HEK293 (cell line): ENCODE data around the gene FCRL4.
A peak's percentile ranks its signal among the peaks of the same experiment; 100 is the strongest.

Experiments
- CTCF ChIA-PET: fragments of 350-600 bp; formaldehyde crosslinking; extraction: SDS; loops from one replicate; lab custom pipeline; 2021; ENCODE audit warnings: antibody characterized with exemption; lab: Yijun Ruan, JAX
- POLR2A ChIA-PET: fragments of 300-600 bp; formaldehyde crosslinking; extraction: SDS; loops from one replicate; lab custom pipeline; 2020; ENCODE audit warnings: antibody characterized with exemption, inconsistent platforms; lab: Yijun Ruan, JAX
- H3K27ac ChIP-seq: fragments of 200-500 bp; sonication (Bioruptor generic); 2 replicates; pipeline ENCODE4 v1.5.1; 2014; ENCODE audit warnings: low read depth, low read length, control low read depth, inconsistent platforms; ENCODE audit errors: extremely low read depth
- H3K36me3 ChIP-seq, 2 experiments: fragments of 200-500 bp in 1 of 2; sonication (Bioruptor generic) in 1 of 2; 1 replicate in 1 of 2; 2 replicates in 1 of 2; pipeline ENCODE4 v1.5.1; 2014 to 2017; ENCODE audit warnings: inconsistent platforms in 2 of 2, low read length in 2 of 2; ENCODE audit not compliant: control insufficient read depth in 2 of 2, insufficient read depth in 1 of 2
- H3K4me1 ChIP-seq: fragments of 200-500 bp; sonication (Bioruptor generic); 2 replicates; pipeline ENCODE4 v1.5.1; 2014; ENCODE audit warnings: mild to moderate bottlenecking, low read length, inconsistent platforms; ENCODE audit not compliant: control insufficient read depth, insufficient read depth
- H3K4me3 ChIP-seq: 2 replicates; pipeline ENCODE4 v1.5.1; 2011; ENCODE audit warnings: low read depth, mild to moderate bottlenecking, control low read depth, low read length, moderate library complexity
- H3K9me3 ChIP-seq: fragments of 200-500 bp; sonication (Bioruptor generic); 2 replicates; pipeline ENCODE4 v1.5.1; 2014; ENCODE audit warnings: low read depth, low read length, inconsistent platforms; ENCODE audit not compliant: control insufficient read depth, insufficient read depth
- IKZF3 ChIP-seq: fragments of 450-650 bp; IDR thresholded peaks from 2 replicates; pipeline ENCODE4 v1.5.0; 2018; ENCODE audit warnings: missing biosample characterization, mild to moderate bottlenecking, missing genetic modification characterization, moderate library complexity
- ZBTB21 ChIP-seq: fragments of 450-650 bp; formaldehyde crosslinking; IDR thresholded peaks from 2 replicates; pipeline ENCODE4 v1.5.1; 2017; ENCODE audit warnings: missing biosample characterization, missing genetic modification characterization
- ZNF354C ChIP-seq: fragments of 450-650 bp; formaldehyde crosslinking; IDR thresholded peaks from 2 replicates; pipeline ENCODE4 v1.5.1; 2016; ENCODE audit warnings: missing biosample characterization, missing genetic modification characterization, low read depth, borderline replicate concordance
- ZNF404 ChIP-seq: fragments of 450-650 bp; formaldehyde crosslinking; IDR thresholded peaks from 2 replicates; pipeline ENCODE4 v1.5.1; 2017; ENCODE audit warnings: missing biosample characterization, missing genetic modification characterization
- ZNF423 ChIP-seq: fragments of 450-650 bp; formaldehyde crosslinking; IDR thresholded peaks from 2 replicates; pipeline ENCODE4 v1.5.1; 2016; ENCODE audit warnings: missing biosample characterization, missing genetic modification characterization
- ZNF518A ChIP-seq: fragments of 450-650 bp; formaldehyde crosslinking; conservative IDR thresholded peaks from 2 replicates; pipeline ENCODE4 v1.5.1; 2016; ENCODE audit warnings: low read depth, missing biosample characterization, missing genetic modification characterization
- ZNF585B ChIP-seq: fragments of 450-650 bp; formaldehyde crosslinking; IDR thresholded peaks from 2 replicates; pipeline ENCODE4 v1.5.1; 2016; ENCODE audit warnings: missing biosample characterization, missing genetic modification characterization
- ZNF626 ChIP-seq: fragments of 450-650 bp; sonication (Bioruptor Pico); formaldehyde crosslinking; IDR thresholded peaks from 2 replicates; pipeline ENCODE4 v1.5.1; 2018; ENCODE audit warnings: missing biosample characterization, missing genetic modification characterization, inconsistent platforms
- ZNF664 ChIP-seq: fragments of 450-650 bp; formaldehyde crosslinking; IDR thresholded peaks from 2 replicates; pipeline ENCODE4 v1.5.1; 2016; ENCODE audit warnings: missing biosample characterization, missing genetic modification characterization
- ZNF670 ChIP-seq: fragments of 450-650 bp; formaldehyde crosslinking; IDR thresholded peaks from 2 replicates; pipeline ENCODE4 v1.5.1; 2016; ENCODE audit warnings: missing biosample characterization, missing genetic modification characterization, low read depth
- ZNF707 ChIP-seq: fragments of 450-650 bp; formaldehyde crosslinking; IDR thresholded peaks from 2 replicates; pipeline ENCODE4 v1.5.1; 2016; ENCODE audit warnings: missing biosample characterization, missing genetic modification characterization
- ZNF768 ChIP-seq: fragments of 450-650 bp; formaldehyde crosslinking; IDR thresholded peaks from 2 replicates; pipeline ENCODE4 v1.5.1; 2018; ENCODE audit warnings: missing biosample characterization, mild to moderate bottlenecking, missing genetic modification characterization
- ZNF776 ChIP-seq: fragments of 450-650 bp; formaldehyde crosslinking; IDR thresholded peaks from 2 replicates; pipeline ENCODE4 v1.5.0; 2017; ENCODE audit warnings: missing biosample characterization, missing genetic modification characterization, borderline replicate concordance
- ZNF843 ChIP-seq: fragments of 450-650 bp; formaldehyde crosslinking; IDR thresholded peaks from 2 replicates; pipeline ENCODE4 v1.5.1; 2016; ENCODE audit warnings: missing biosample characterization, missing genetic modification characterization
- ZSCAN16 ChIP-seq: fragments of 450-650 bp; formaldehyde crosslinking; IDR thresholded peaks from 2 replicates; pipeline ENCODE4 v1.5.1; 2016; ENCODE audit warnings: missing biosample characterization, missing genetic modification characterization
- ZSCAN23 ChIP-seq: fragments of 450-650 bp; formaldehyde crosslinking; IDR thresholded peaks from 2 replicates; pipeline ENCODE4 v1.5.1; 2016; ENCODE audit warnings: missing biosample characterization, missing genetic modification characterization
- ZSCAN30 ChIP-seq: fragments of 450-650 bp; IDR thresholded peaks from 2 replicates; pipeline ENCODE4 v1.5.1; 2018; ENCODE audit warnings: missing biosample characterization, mild to moderate bottlenecking, missing genetic modification characterization, moderate library complexity
- TF ChIP-seq, protein P1 (sequence below): fragments of 450-650 bp; formaldehyde crosslinking; IDR thresholded peaks from 2 replicates; pipeline ENCODE4 v1.5.1; 2016; ENCODE audit warnings: missing biosample characterization, missing genetic modification characterization
- TF ChIP-seq, protein P2 (sequence below): fragments of 450-650 bp; formaldehyde crosslinking; IDR thresholded peaks from 2 replicates; pipeline ENCODE4 v1.5.0; 2017; ENCODE audit warnings: missing biosample characterization, missing genetic modification characterization, borderline replicate concordance
- TF ChIP-seq, protein P3 (sequence below): fragments of 450-650 bp; formaldehyde crosslinking; IDR thresholded peaks from 2 replicates; pipeline ENCODE4 v1.5.1; 2016; ENCODE audit warnings: missing biosample characterization, missing genetic modification characterization

The FCRL4 gene

DNA sequence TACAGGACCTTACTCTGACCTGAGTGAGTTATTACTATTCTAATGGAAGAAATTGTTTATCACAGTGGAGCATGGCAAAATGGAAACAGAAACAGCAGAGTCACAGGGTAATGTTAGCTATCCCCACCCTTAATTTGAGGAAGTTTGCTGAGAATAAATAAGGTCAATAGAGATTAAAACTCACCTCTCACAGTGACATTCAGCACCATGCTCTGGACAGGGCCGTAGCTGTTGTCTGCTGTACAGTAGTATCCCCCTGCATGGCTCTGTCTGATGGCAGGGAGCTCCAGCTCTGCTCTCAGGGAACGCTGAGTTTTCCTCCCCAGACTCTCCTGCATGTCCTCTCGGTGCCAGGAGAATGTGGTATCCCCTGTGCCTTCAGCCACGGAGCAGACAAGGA lies 11.9 kb downstream of the FCRL4 start:
- no peak for TF ChIP-seq ZNF707 (tag by site-specific recombination)
- TF ChIP-seq, protein P1, sequence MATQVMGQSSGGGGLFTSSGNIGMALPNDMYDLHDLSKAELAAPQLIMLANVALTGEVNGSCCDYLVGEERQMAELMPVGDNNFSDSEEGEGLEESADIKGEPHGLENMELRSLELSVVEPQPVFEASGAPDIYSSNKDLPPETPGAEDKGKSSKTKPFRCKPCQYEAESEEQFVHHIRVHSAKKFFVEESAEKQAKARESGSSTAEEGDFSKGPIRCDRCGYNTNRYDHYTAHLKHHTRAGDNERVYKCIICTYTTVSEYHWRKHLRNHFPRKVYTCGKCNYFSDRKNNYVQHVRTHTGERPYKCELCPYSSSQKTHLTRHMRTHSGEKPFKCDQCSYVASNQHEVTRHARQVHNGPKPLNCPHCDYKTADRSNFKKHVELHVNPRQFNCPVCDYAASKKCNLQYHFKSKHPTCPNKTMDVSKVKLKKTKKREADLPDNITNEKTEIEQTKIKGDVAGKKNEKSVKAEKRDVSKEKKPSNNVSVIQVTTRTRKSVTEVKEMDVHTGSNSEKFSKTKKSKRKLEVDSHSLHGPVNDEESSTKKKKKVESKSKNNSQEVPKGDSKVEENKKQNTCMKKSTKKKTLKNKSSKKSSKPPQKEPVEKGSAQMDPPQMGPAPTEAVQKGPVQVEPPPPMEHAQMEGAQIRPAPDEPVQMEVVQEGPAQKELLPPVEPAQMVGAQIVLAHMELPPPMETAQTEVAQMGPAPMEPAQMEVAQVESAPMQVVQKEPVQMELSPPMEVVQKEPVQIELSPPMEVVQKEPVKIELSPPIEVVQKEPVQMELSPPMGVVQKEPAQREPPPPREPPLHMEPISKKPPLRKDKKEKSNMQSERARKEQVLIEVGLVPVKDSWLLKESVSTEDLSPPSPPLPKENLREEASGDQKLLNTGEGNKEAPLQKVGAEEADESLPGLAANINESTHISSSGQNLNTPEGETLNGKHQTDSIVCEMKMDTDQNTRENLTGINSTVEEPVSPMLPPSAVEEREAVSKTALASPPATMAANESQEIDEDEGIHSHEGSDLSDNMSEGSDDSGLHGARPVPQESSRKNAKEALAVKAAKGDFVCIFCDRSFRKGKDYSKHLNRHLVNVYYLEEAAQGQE (tag by site-specific recombination) = peak; percentile 60; the same call in 1 of the 2 replicates
- CTCF ChIA-PET = interaction anchor here (0.7 kb wide), 1 partner anchor 17 kb away, joined by 4 read pairs; no protein-coding TSS in a partner anchor
- H3K4me3 ChIP-seq = no peak overlapping the region
- H3K36me3 ChIP-seq = no peaks in the 10 kb centered on the region
- no peaks in the 10 kb centered on the region for H3K4me1 ChIP-seq
- H3K9me3 ChIP-seq = no peaks in the 10 kb centered on the region
- H3K27ac ChIP-seq = no peak overlapping the region
- POLR2A ChIA-PET = no interaction called here

DNA sequence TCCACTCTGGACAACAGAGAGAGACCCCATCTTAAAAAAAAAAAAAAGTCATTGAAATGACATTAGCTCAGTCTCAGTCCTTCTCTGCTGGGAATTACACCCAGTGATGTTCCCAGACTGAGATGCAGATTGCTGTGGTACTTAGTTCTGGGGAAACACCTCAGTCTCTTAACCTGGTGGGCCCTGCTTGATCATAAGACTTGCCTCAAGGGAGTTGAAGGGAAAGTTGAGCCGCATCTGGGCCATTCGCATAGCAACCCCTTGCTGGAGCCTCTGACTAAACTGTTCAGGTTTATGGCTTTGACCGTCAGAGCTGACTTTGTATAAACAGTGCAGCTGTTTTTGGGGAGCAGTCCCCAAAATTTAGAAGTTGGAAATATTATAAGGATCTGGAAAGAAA lies 13.4 kb downstream of the FCRL4 start:
- ChIA-PET CTCF (interaction anchor here (0.6 to 5.7 kb wide), 6 partner anchors 10 to 540 kb away, joined by 3 to 62 read pairs (median 3); no protein-coding TSS in a partner anchor), POLR2A (no interaction called here)
- no peaks in the 10 kb centered on the region for H3K9me3 ChIP-seq

DNA sequence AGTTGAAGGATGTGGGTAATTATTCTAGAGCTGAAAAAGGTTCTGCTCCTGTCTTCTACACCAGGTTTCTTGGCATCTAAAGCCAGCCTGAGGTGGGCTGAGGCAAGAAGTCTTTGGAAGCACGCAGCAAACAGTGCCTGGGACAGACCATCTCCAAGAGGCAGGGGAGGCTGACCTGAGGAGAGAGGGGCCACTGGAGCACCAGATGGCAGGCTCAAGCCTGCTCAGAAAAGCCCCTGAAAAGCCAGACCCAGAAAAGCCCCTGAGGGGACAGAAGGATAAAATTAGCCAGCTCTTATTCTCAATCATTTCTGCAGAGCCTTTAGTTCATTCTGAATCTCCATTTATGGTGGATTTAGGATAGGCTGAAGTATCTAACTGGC lies 17.1 kb downstream of the FCRL4 start:
- POLR2A ChIA-PET = interaction anchor here (0.6 kb wide), 1 partner anchor 41 kb away, joined by 10 read pairs; no protein-coding TSS in a partner anchor
- H3K9me3 ChIP-seq = no peaks in the 10 kb centered on the region
- H3K27ac ChIP-seq = no peak overlapping the region
- H3K4me3 ChIP-seq = no peak overlapping the region
- no peaks in the 10 kb centered on the region for H3K4me1 ChIP-seq
- no peaks in the 10 kb centered on the region for H3K36me3 ChIP-seq
- CTCF ChIA-PET = interaction anchor here (0.5 to 5.7 kb wide), 39 partner anchors 8 to 638 kb away, joined by 3 to 62 read pairs (median 5); no protein-coding TSS in a partner anchor
- TF ChIP-seq ZSCAN23 (tag by site-specific recombination) (no peak), ZSCAN30 (tag by site-specific recombination) (no peak), ZNF664 (no peak), ZNF626 (tag by site-specific recombination) (no peak), ZNF354C (tag by site-specific recombination) (no peak), ZNF776 (tag by site-specific recombination) (no peak), ZNF768 (tag by site-specific recombination) (no peak), ZNF518A (tag by site-specific recombination) (no peak)
- TF ChIP-seq, protein P2, sequence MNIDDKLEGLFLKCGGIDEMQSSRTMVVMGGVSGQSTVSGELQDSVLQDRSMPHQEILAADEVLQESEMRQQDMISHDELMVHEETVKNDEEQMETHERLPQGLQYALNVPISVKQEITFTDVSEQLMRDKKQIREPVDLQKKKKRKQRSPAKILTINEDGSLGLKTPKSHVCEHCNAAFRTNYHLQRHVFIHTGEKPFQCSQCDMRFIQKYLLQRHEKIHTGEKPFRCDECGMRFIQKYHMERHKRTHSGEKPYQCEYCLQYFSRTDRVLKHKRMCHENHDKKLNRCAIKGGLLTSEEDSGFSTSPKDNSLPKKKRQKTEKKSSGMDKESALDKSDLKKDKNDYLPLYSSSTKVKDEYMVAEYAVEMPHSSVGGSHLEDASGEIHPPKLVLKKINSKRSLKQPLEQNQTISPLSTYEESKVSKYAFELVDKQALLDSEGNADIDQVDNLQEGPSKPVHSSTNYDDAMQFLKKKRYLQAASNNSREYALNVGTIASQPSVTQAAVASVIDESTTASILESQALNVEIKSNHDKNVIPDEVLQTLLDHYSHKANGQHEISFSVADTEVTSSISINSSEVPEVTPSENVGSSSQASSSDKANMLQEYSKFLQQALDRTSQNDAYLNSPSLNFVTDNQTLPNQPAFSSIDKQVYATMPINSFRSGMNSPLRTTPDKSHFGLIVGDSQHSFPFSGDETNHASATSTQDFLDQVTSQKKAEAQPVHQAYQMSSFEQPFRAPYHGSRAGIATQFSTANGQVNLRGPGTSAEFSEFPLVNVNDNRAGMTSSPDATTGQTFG (tag by site-specific recombination) = no peak
- TF ChIP-seq, protein P3, sequence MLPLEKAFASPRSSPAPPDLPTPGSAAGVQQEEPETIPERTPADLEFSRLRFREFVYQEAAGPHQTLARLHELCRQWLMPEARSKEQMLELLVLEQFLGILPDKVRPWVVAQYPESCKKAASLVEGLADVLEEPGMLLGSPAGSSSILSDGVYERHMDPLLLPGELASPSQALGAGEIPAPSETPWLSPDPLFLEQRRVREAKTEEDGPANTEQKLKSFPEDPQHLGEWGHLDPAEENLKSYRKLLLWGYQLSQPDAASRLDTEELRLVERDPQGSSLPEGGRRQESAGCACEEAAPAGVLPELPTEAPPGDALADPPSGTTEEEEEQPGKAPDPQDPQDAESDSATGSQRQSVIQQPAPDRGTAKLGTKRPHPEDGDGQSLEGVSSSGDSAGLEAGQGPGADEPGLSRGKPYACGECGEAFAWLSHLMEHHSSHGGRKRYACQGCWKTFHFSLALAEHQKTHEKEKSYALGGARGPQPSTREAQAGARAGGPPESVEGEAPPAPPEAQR (tag by site-specific recombination) = no peak

More for the DNA sequence above, 13.4 kb downstream of the FCRL4 start:
- no peak overlapping the region for H3K4me3 ChIP-seq
- TF ChIP-seq ZSCAN16 (no peak), ZNF585B (tag by site-specific recombination) (no peak), ZBTB21 (tag by site-specific recombination) (no peak), ZNF670 (tag by site-specific recombination) (no peak), ZNF843 (tag by site-specific recombination) (no peak), IKZF3 (tag by site-specific recombination) (no peak), ZNF404 (tag by site-specific recombination) (no peak), ZNF423 (tag by site-specific recombination) (no peak)
- no peak overlapping the region for H3K27ac ChIP-seq
- H3K36me3 ChIP-seq = no peaks in the 10 kb centered on the region
- H3K4me1 ChIP-seq = no peaks in the 10 kb centered on the region
